Stimulated activated CD8-positive, alpha-beta memory T cell treated with anti-CD3 and anti-CD28 coated beads, Interleukin-4, amount 100 ng/mL, for 24 hours (primary cell): ENCODE data around the gene RTN1.

Experiments used
- DNase-seq: peaks from one replicate; pipeline ENCODE4 v3.0.0-alpha.2; 2020; ENCODE audit warnings: low read depth

RTN1 gene

GRCh38 chr14:59788176-59788575 is 82.4 kb downstream of the RTN1 start:
- no peak for DNase-seq

- DNase-seq: no peak
Observed at GRCh38 chr14:59787045-59787674, 83.4 kb downstream of the RTN1 start.

- no peak for DNase-seq
Observed at GRCh38 chr14:59785629-59786028, 84.9 kb downstream of the RTN1 start.

GRCh38 chr14:59782760-59783159 is 87.8 kb downstream of the RTN1 start:
- DNase-seq: no peak

- no peak for DNase-seq
Observed at GRCh38 chr14:59777006-59777579, 93.5 kb downstream of the RTN1 start.

GRCh38 chr14:59776468-59776867 is 94.1 kb downstream of the RTN1 start:
- DNase-seq: no peak

GRCh38 chr14:59772233-59772632 is 98.3 kb downstream of the RTN1 start:
- DNase-seq: no peak

- DNase-seq: no peak
Observed at GRCh38 chr14:59771577-59771976, 99.0 kb downstream of the RTN1 start.

- DNase-seq: no peak
Observed at GRCh38 chr14:59769586-59769985, 101.0 kb downstream of the RTN1 start.

GRCh38 chr14:59768855-59769375 is 101.7 kb downstream of the RTN1 start:
- no peak for DNase-seq

GRCh38 chr14:59761851-59762250 is 108.7 kb downstream of the RTN1 start:
- no peak for DNase-seq

- no peak for DNase-seq
Observed at GRCh38 chr14:59755409-59756135, 115.0 kb downstream of the RTN1 start.

- DNase-seq: no peak
Observed at GRCh38 chr14:59754256-59754655, 116.3 kb downstream of the RTN1 start.

GRCh38 chr14:59753512-59753911 is 117.1 kb downstream of the RTN1 start:
- DNase-seq: no peak

GRCh38 chr14:59751578-59751977 is 119.0 kb downstream of the RTN1 start:
- DNase-seq: no peak

- DNase-seq: no peak
Observed at GRCh38 chr14:59739794-59740193, 130.8 kb downstream of the RTN1 start.

GRCh38 chr14:59728304-59728703 is 142.3 kb downstream of the RTN1 start:
- DNase-seq: no peak

- no peak for DNase-seq
Observed at GRCh38 chr14:59727073-59727661, 143.4 kb downstream of the RTN1 start.

GRCh38 chr14:59711080-59711479 is 159.5 kb downstream of the RTN1 start:
- DNase-seq: no peak

- DNase-seq: no peak
Observed at GRCh38 chr14:59707778-59708561, 162.6 kb downstream of the RTN1 start.

- DNase-seq: no peak
Observed at GRCh38 chr14:59705866-59706265, 164.7 kb downstream of the RTN1 start.

GRCh38 chr14:59705245-59705644 is 165.3 kb downstream of the RTN1 start:
- DNase-seq: no peak
